ENCODE data around the gene TRAIP.
"Not testable (repeated sequence)": the region's sequence is repeated elsewhere in the genome, so short reads cannot be mapped to it uniquely, and the experiment has no call there.

TRAIP gene, protein sequence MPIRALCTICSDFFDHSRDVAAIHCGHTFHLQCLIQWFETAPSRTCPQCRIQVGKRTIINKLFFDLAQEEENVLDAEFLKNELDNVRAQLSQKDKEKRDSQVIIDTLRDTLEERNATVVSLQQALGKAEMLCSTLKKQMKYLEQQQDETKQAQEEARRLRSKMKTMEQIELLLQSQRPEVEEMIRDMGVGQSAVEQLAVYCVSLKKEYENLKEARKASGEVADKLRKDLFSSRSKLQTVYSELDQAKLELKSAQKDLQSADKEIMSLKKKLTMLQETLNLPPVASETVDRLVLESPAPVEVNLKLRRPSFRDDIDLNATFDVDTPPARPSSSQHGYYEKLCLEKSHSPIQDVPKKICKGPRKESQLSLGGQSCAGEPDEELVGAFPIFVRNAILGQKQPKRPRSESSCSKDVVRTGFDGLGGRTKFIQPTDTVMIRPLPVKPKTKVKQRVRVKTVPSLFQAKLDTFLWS

DNA sequence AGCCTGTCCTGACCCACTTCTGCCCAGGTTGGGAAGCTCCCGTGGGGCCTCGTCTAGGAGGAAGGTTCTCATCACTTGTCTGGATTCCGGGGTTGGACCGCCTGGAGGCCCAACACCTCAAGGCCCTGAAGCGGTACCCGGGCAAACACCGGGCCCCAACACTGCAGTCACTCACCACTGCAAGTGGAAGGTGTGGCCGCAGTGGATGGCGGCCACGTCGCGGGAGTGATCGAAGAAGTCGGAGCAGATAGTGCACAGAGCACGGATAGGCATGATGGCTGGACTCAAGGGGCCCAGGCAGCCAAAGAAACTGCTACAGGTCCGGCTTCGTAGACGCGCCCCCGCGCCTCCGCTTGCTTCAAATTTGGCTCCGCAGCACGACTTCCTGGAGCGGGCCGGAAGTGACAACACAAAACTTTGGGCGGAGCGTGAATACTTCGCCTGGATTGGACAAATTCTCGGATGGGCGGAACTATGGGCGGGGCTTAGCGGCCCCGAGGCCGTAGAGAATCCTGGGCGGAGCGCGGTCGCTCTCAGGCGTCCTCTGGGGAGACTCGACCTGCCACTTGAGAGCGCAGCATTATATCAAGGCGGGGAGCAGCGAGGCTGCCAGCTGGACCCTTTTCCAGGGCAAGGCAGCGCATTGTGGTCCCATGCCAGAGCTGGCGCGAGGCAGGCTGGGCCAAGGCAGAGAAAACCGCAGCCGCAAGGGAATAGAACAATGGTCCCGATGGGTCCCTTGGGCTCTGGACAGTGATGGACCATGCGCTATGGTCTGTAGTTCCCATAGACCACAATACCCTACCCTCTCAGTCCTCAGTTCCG lies at the start of gene TRAIP:
Gene TRAIP (minus strand): TSS at position 384 of the 825 bp plus-strand sequence. CDS start 111 bp downstream, at position 273.
- DNase-seq (ENCODE audit: insufficient read length, low spot score) (peak; percentile 97), FAIRE-seq (peak; percentile 97)

- DNase-seq (ENCODE audit: insufficient read length, low spot score); FAIRE-seq: not testable (repeated sequence)
These were observed 48.1 kb upstream of the TRAIP start for GRCh38 chr3:49904448-49904847.

DNA sequence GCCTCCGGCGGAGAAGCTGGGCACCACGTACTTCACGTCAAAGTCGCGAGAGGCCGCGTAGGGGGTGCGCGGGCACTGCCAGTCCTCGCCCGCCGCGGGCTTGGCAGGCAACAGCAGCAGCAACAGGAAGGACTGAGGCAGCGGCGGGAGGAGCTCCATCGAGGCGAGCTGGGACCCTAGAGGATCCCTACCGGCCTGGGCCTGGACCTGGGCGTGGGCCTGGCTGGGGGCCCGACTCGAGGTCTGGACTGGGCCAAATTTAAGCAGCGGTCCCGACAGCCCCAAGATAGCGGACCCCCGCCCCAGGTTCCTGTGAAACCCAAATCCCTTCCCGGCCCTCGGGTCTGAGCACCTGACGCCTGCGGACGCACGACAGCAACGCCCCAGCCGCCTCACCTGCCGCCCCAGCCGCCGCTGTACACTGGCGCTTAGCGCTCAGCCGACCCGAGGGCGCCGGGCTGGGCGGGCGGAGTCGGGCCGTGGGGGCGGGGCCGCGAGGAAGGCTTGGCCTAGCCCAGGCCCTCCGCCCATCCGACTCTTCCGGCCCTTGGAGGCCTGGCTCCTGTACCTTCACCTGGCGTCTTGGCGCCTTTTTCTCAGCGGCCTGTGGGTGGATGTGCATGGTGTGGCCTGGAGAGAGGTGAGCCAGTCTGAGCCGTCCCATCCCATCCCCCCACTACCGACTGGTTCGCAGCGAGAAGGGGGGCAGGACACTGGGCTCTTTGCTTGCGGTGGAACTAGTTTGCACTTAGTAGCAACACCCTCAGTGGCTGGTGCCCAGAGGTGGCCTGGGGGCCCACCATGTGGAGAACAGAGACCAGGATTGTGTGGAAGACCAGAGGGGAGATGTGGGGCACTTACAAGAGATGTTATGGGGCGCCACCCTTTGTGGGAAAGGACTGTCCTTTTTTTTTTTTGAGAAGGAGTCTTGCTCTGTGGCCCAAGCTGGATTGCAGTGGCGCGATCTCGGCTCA lies 47.4 kb upstream of the TRAIP start, which contains the start of gene MST1R:
Gene MST1R (minus strand): TSS at position 423 of the 974 bp plus-strand sequence. CDS start 264 bp downstream, at position 159.
- FAIRE-seq = peak; percentile 94
- peak; percentile 96 for DNase-seq (ENCODE audit: insufficient read length, low spot score)

DNA sequence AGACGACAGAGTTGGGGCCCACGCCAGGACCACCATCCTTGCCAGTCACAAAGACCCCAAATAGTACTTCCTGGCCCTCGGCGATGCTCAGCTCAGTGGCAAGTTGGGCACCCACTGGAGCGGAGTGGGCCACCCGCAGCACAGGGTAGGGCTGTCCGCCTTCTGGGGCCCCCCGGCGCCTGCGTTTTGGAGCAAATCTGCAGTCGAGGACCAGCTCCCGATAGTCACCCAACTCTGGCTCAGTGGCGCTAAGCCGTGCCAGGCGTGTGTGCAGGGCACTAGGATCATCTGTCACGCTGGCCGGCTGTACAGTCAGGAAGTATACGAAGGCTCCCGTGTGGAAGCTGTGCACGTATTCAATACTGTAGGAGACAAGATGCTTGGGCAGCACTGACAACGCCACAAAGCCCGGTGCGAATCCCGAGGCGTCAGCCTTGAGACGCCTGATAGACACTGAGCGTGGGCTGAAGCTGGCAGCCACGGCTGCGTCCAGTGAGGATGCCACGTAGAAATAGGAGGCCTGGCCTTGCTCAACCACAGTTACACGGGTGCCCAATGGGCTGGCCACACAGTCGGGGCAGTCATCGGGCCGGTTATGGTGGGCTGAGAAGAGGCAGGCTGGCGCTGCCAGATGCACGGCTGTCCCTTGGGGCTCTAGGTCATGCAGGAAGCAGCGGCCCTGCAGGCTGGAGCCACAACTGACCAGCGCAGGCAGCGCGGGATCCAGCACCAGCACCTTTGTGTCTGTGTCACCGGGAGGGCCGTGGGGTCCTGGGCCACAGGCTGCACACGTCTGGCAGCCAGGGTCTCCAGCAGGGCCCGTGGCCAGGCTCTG lies 46.4 kb upstream of the TRAIP start:
- no peak for FAIRE-seq

DNA sequence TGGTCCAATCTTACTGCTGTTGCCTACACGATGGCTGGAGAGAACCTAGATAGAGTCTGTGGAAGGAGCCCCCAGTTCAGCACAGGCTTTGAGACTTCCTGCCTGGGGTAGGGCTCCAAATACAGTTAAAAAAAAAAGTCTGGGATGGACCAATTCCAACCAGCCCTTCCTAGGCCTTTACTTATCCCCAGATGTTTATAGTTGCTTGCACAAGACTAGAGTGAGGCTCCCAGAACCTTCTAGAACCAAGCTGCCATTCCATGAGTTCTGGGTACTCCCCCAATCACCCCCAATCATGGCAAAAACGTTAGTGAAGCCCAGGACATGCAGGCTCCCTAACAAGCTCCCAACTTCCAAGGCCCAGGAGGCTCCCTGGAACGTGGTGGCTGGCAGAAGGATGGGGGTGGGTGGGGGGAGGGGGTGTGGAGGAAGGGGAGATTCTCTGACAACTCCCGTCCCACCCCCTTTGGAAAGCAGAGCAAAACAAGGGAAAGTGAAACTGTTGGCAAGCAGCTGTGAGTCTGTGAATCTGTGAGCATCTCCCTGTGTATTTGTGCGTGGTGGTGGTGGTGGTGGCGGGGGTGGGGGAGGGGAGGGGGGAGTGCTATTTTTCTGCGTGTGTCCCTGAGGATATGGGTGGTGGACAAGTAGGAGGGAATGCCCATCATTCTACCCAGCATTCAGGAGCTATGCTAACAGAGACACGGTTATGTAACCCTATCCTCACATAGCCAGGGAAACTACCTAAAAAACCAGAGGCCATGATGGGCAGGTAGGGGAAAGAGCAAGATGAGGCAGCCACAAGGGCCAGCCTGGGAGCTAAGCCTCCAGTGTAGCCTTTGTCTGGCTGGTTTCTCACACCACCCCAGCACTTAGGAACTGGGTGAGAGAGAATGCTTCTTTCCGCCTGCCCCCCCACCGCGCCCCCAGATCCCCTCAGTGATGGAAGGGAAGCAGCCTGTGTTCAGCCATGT lies 45.3 kb upstream of the TRAIP start:
- DNase-seq (ENCODE audit: insufficient read length, low spot score) (no peak), FAIRE-seq (no peak)

More for the DNA sequence above, 46.4 kb upstream of the TRAIP start:
- no peak for DNase-seq (ENCODE audit: insufficient read length, low spot score)

- no peak for FAIRE-seq
These were observed 44.3 kb upstream of the TRAIP start for GRCh38 chr3:49900491-49901153.

GRCh38 chr3:49899815-49900214 lies 43.5 kb upstream of the TRAIP start:
- no peak for DNase-seq (ENCODE audit: insufficient read length, low spot score)
- FAIRE-seq = no peak

More at GRCh38 chr3:49900491-49901153, 44.3 kb upstream of the TRAIP start:
- no peak for DNase-seq (ENCODE audit: insufficient read length, low spot score)

DNA sequence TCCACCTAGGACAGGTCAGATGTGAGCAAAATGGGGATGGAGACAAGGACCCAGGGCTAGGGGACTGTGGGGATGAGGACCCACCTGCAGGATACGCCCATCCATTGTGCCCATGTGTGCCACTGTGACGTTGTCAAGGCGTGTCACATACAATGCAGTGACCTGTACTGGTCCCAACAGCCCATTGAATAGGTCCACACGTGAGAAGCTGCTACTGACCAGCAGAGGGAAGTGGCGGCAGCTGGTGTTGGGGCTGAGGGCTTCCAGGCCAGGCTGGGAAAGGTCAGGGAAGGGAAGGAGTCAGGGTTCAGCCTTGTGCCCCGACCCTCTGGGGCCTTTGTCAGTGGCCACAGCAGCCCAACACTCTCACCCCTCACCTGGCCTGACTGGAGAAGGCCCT lies 42.6 kb upstream of the TRAIP start:
- DNase-seq (ENCODE audit: insufficient read length, low spot score) (no peak), FAIRE-seq (no peak)

DNA sequence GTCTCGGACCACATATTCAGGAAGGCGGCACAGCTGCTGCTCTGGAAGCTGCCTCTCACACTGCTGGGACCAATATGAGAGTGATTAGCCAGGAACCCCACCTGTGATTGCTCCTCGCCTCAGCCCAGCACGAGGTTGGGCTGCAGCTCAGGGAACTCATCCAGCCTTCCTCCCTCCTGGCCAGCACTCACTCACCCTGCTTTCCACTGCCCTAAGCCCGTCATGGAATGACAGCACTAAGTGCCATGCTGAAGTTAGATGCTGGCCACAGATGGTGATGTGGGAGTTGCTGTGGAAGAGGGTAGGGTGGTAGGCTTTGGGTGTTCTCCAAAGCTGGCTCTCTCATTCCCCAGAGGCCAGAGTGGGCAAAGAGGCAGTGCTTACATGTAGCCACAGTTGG lies 40.0 kb upstream of the TRAIP start:
- DNase-seq (ENCODE audit: insufficient read length, low spot score) (no peak), FAIRE-seq (no peak)

- FAIRE-seq = no peak
- no peak for DNase-seq (ENCODE audit: insufficient read length, low spot score)
These were observed 39.4 kb upstream of the TRAIP start for GRCh38 chr3:49895791-49896190.

DNA sequence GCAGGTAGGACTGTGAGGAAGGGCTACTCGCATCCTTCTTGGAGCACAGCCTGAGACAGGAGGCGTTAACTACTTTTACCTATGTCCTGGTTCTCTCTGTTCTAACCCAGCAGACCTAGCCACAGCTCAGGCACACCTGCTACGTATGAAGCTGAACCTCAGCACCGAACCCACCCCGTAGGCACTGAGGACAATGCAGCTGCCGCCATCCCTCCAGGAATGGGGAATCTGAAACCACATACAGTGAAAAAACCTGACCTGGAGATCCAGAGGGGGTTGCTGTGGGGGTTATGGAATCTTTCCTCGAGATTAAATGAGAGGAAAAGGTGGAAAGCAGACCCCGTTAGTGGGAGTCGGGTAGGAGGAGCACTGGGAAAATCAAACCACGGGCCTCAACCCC lies 32.9 kb upstream of the TRAIP start:
- no peak for FAIRE-seq
- no peak for DNase-seq (ENCODE audit: insufficient read length, low spot score)

- DNase-seq (ENCODE audit: insufficient read length, low spot score) = no peak
- no peak for FAIRE-seq
These were observed 30.5 kb upstream of the TRAIP start for GRCh38 chr3:49886922-49887265.

GRCh38 chr3:49883998-49884397 lies 27.6 kb upstream of the TRAIP start:
- no peak for FAIRE-seq

GRCh38 chr3:49882166-49882565 lies 25.8 kb upstream of the TRAIP start:
- DNase-seq (ENCODE audit: insufficient read length, low spot score) (no peak), FAIRE-seq (no peak)

More at GRCh38 chr3:49883998-49884397, 27.6 kb upstream of the TRAIP start:
- no peak for DNase-seq (ENCODE audit: insufficient read length, low spot score)

GRCh38 chr3:49880581-49881315 lies 24.4 kb upstream of the TRAIP start:
- FAIRE-seq (no peak), DNase-seq (ENCODE audit: insufficient read length, low spot score) (no peak)

DNA sequence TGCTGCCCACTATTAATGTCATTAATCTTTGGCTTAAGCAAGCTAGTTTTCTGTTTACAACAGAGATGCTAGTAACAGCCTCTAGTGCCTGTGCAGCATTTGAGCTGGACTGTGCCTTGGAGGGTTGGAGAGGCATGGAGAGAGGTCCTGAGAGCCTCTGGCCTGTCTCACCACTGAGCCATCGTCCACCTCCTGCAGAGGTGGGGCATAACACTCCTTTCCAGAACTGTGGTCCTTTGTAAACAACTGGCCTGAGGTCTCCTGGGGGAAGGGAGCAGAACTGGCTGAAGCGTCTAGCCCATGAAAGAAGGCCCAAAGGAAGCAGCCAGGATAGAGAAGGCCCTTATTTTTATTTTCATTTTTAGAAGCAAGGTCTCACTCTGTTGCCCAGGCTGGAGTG lies 23.4 kb upstream of the TRAIP start:
- no peak for DNase-seq (ENCODE audit: insufficient read length, low spot score)
- FAIRE-seq = no peak

DNA sequence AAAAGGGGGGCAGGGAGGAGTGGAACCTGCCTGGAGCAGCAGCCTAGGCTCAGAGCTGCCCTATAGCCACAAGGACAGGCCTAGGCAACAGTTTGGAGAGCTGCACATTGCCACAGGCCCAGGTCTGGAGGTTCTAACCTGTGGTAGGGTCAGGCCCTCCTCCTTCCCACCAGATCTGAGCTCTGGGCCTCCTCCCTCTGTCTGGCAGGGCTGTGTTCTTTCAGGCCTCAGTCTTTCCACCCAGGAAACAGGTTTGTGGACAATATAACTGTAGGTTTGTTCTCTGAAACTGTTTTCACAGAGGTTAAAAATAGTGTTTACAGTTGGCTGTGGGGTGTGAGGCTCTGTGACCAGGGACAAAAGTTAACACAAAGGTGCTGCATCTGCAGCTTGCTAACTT lies 22.3 kb upstream of the TRAIP start:
- DNase-seq (ENCODE audit: insufficient read length, low spot score) (no peak), FAIRE-seq (no peak)
